Activated CD4-positive, alpha-beta T cell treated with anti-CD3 and anti-CD28 coated beads for 48 hours (primary cell): Measurements from ENCODE around the gene TRIM46.
A peak's percentile ranks its signal among the peaks of the same experiment; 100 is the strongest.
"Not testable (repeated sequence)": the region's sequence is repeated elsewhere in the genome, so short reads cannot be mapped to it uniquely, and the experiment has no call there.

Experiments used
- DNase-seq: peaks from one replicate; pipeline ENCODE4 v3.0.0-alpha.2; 2020

The TRIM46 gene

GRCh38 chr1:155206891-155207805 lies 33.5 kb downstream of the TRIM46 start:
- DNase-seq, result peak; percentile 94

- no peak for DNase-seq
These were observed 34.3 kb downstream of the TRIM46 start, which contains the start of gene THBS3 for GRCh38 chr1:155207806-155208540. THBS3 (minus strand) TSS chr1:155207897; CDS start chr1:155207876, 21 bp downstream.

GRCh38 chr1:155208541-155209311 lies 35.1 kb downstream of the TRIM46 start, which contains the start of gene MTX1:
MTX1 (plus strand) TSS chr1:155208695; CDS start chr1:155208805, 110 bp downstream.
- peak; percentile 89 for DNase-seq

GRCh38 chr1:155209312-155209721 lies 35.7 kb downstream of the TRIM46 start:
- no peak for DNase-seq

- DNase-seq, result no peak
These were observed 36.9 kb downstream of the TRIM46 start for GRCh38 chr1:155210314-155211104.

GRCh38 chr1:155211381-155212050 lies 37.9 kb downstream of the TRIM46 start:
- DNase-seq, result not testable (repeated sequence)

- DNase-seq, result not testable (repeated sequence)
These were observed 38.4 kb downstream of the TRIM46 start for GRCh38 chr1:155212051-155212440.

- not testable (repeated sequence) for DNase-seq
These were observed 41.1 kb downstream of the TRIM46 start for GRCh38 chr1:155214702-155215101.

- peak; percentile 38 for DNase-seq
These were observed 45.4 kb downstream of the TRIM46 start for GRCh38 chr1:155218854-155219591.

GRCh38 chr1:155219592-155220031 lies 46.0 kb downstream of the TRIM46 start:
- DNase-seq, result no peak

GRCh38 chr1:155220211-155220965 lies 46.7 kb downstream of the TRIM46 start:
- DNase-seq, result not testable (repeated sequence)

GRCh38 chr1:155223047-155223446 lies 49.4 kb downstream of the TRIM46 start:
- no peak for DNase-seq

GRCh38 chr1:155225404-155225759 lies 51.7 kb downstream of the TRIM46 start:
- not testable (repeated sequence) for DNase-seq

- peak; percentile 85 for DNase-seq
These were observed 52.7 kb downstream of the TRIM46 start for GRCh38 chr1:155226188-155226909.

GRCh38 chr1:155226910-155227260 lies 53.2 kb downstream of the TRIM46 start:
- DNase-seq, result peak; percentile 73

GRCh38 chr1:155227261-155228095 lies 53.8 kb downstream of the TRIM46 start:
- DNase-seq, result peak; percentile 100

- DNase-seq, result no peak
These were observed 54.4 kb downstream of the TRIM46 start for GRCh38 chr1:155228096-155228427.

- DNase-seq, result not testable (repeated sequence)
These were observed 57.7 kb downstream of the TRIM46 start for GRCh38 chr1:155231302-155231701.
